ENCODE data around the gene BAHCC1. TPM values are rescaled to one million over a fixed set of nuclear protein-coding genes. Genes with fewer than 3 reads are reported as not detected.

The BAHCC1 gene
- total and polyA plus RNA-seq, 11 donors = 6.0 to 19.6 (median 8.9) TPM

DNA sequence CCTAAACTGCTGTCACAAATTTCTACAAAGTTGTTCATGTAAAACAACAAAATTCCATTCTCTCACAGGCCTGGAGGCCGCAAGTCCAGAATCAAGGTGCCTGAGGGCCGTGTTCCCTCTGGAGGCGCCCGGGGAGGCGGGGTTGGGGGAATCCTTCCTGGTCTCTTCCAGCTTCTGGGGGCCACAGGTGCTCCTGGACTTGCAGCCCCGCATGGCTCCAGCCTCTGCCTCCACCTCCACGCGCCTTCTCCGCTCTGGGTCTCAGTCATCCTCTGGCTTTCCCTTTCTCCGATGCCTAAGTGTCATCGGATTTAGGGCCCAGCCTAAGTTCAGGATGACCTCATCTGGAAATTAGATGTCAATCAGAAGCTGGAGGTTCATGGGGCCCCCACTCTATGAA, 28.6 kb upstream of the BAHCC1 start:
- DNase-seq (no peak), ATAC-seq (no peak)
- intact Hi-C loops (cut with DNase I) = no loop called here
- Histone ChIP-seq H3K4me3 (no peak overlapping the region), H3K9me3 (no peaks in the 10 kb centered on the region), H3K27me3 (peaks cover 0 to 15% (median 0%) of the 10 kb centered on the region in 9 donors), H3K4me1 (peaks cover 0 to 20% (median 12%) of the 10 kb centered on the region in 12 donors), H3K36me3 (no peaks in the 10 kb centered on the region), H3K27ac (no peak overlapping the region)
- WGBS, 4 donors = 93 to 97% (median 95%) methylated on average over 11 of the region's 11 CpGs
- no peak for TF ChIP-seq POLR2A (IDR thresholded peaks at IDR 0.05)
- no peak for TF ChIP-seq CTCF (IDR thresholded peaks at IDR 0.05)

DNA sequence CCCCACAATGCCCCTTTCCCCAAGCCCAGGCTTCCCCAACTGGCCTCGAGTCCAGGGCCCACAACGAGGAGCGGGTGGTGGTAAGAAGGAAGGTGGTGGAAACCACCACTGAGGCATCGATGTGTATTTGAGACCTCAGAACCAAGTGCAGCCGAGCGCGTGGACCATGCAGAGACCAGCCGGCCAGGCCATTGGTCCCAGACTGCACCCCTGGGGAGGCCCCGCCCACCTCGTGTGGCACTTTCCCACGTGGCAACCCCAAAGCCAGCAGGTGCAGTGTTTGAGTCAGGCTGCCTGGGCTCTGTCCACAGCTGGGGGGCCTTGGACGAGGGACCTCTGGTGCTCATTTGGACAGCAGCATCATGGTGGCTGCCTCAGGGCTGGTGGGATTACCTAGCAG, 28.1 kb upstream of the BAHCC1 start:
- intact Hi-C loops (cut with DNase I) = no loop called here
- peaks cover 0 to 22% (median 17%) of the 10 kb centered on the region in 12 donors for H3K4me1 ChIP-seq
- ATAC-seq = no peak
- no peak overlapping the region for H3K27ac ChIP-seq
- H3K36me3 ChIP-seq = no peaks in the 10 kb centered on the region
- DNase-seq = no peak
- H3K9me3 ChIP-seq = no peaks in the 10 kb centered on the region
- H3K27me3 ChIP-seq = peaks cover 0 to 15% (median 0%) of the 10 kb centered on the region in 9 donors
- H3K4me3 ChIP-seq = no peak overlapping the region
- no peak for TF ChIP-seq CTCF (IDR thresholded peaks at IDR 0.05)
- TF ChIP-seq POLR2A (IDR thresholded peaks at IDR 0.05) = no peak
- WGBS, 4 donors = 90 to 93% (median 91%) methylated on average over 9 to 12 of the region's 12 CpGs

DNA sequence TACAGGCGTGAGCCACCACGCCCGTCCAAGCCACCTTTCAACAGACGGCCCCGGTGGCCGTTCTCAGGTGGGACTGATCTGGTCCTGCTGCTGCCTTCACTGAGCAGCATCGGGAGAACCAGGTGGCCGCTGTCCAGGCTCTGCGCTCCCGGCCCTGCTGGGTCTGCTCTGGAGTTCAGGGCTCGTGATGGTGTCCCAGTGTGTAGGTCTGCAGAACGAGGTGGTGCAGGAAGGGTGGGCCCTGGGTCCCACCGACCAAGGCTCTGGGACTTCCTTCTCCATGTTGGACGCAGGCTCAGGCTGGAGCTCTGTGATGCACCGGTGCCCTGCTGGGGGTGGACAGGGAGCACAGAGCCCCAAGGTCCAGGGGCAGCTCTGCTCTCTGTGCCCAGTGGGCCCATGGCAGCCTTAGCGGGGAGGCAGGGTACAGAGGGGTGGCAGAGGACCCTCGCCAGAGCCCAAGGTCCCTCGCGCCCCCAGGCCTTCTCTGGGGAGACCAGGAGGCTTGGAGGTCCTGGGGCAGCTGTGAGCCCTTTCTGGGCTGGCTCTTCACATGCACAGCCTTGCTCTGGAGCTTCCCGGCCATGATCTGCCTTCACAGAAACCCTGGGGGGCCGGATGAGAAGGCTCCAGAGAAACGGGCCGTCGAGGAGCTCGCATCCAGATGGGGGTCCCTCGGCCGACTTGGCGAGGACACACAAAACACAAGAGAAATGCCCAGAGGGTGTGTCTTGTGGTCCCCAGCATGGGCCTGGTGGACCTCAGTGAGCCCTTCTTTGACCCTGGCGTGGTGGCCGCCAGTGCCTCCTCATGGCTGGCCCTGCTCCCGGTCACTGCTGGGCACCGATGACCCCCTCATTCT, 26.9 kb upstream of the BAHCC1 start:
- ATAC-seq (no peak), DNase-seq (no peak)
- H3K4me1 ChIP-seq = peaks cover 4 to 33% (median 26%) of the 10 kb centered on the region in 12 donors
- WGBS, 4 donors = 89 to 94% (median 91%) methylated on average over 26 to 32 of the region's 32 CpGs
- no peak overlapping the region for H3K27ac ChIP-seq
- TF ChIP-seq POLR2A (IDR thresholded peaks at IDR 0.05) (no peak), CTCF (IDR thresholded peaks at IDR 0.05) (no peak)
- H3K9me3 ChIP-seq = no peaks in the 10 kb centered on the region
- H3K36me3 ChIP-seq = no peaks in the 10 kb centered on the region
- intact Hi-C loops (cut with DNase I) = no loop called here
- peaks cover 0 to 15% (median 0%) of the 10 kb centered on the region in 9 donors for H3K27me3 ChIP-seq
- no peak overlapping the region for H3K4me3 ChIP-seq

GRCh38 chr17:81370294-81370693, 25.0 kb upstream of the BAHCC1 start:
- ATAC-seq (no peak), DNase-seq (no peak)
- 78 to 91% (median 86%) methylated on average over 5 of the region's 5 CpGs for WGBS, 4 donors
- TF ChIP-seq POLR2A (IDR thresholded peaks at IDR 0.05) (no peak), CTCF (IDR thresholded peaks at IDR 0.05) (no peak)
- intact Hi-C loops (cut with DNase I) = no loop called here
- Histone ChIP-seq H3K27me3 (peaks cover 0 to 3% (median 0%) of the 10 kb centered on the region in 9 donors), H3K36me3 (no peaks in the 10 kb centered on the region), H3K4me1 (peaks cover 4 to 28% (median 22%) of the 10 kb centered on the region in 12 donors), H3K4me3 (no peak overlapping the region), H3K9me3 (no peaks in the 10 kb centered on the region), H3K27ac (no peak overlapping the region)
